HG02840 (cell line): ENCODE results near the gene TRRAP.

ENCODE experiments used
- ATAC-seq: cut with Tn5 transposase; IDR thresholded peaks from one replicate; pipeline ENCODE4 v1.9.1; 2021; ENCODE audit warnings: mild to moderate bottlenecking, moderate library complexity, moderate number of reproducible peaks; ENCODE audit not compliant: unreplicated experiment, low FRiP score

TRRAP gene

GRCh38 chr7:98981701-98982100 lies 103.4 kb downstream of the TRRAP start:
- ATAC-seq, result no peak

- no peak for ATAC-seq
These were observed 104.4 kb downstream of the TRRAP start for GRCh38 chr7:98982686-98983085.

GRCh38 chr7:98984126-98984525 lies 105.8 kb downstream of the TRRAP start:
- no peak for ATAC-seq

- ATAC-seq, result no peak
These were observed 107.1 kb downstream of the TRRAP start for GRCh38 chr7:98985406-98985805.

GRCh38 chr7:98985945-98986344 lies 107.6 kb downstream of the TRRAP start:
- no peak for ATAC-seq

GRCh38 chr7:98988641-98989040 lies 110.3 kb downstream of the TRRAP start:
- no peak for ATAC-seq

- ATAC-seq, result no peak
These were observed 112.0 kb downstream of the TRRAP start for GRCh38 chr7:98990356-98990755.

GRCh38 chr7:98991141-98991540 lies 112.8 kb downstream of the TRRAP start:
- no peak for ATAC-seq

- ATAC-seq, result no peak
These were observed 113.7 kb downstream of the TRRAP start for GRCh38 chr7:98992076-98992475.

GRCh38 chr7:98993024-98993897 lies 114.9 kb downstream of the TRRAP start:
- ATAC-seq, result no peak

- ATAC-seq, result no peak
These were observed 116.0 kb downstream of the TRRAP start for GRCh38 chr7:98994046-98994944.

- no peak for ATAC-seq
These were observed 116.8 kb downstream of the TRRAP start for GRCh38 chr7:98995111-98995510.

- ATAC-seq, result no peak
These were observed 117.3 kb downstream of the TRRAP start for GRCh38 chr7:98995523-98996149.

- ATAC-seq, result no peak
These were observed 117.8 kb downstream of the TRRAP start for GRCh38 chr7:98996150-98996552.

- no peak for ATAC-seq
These were observed 119.5 kb downstream of the TRRAP start for GRCh38 chr7:98997846-98998245.

GRCh38 chr7:98998821-98999725 lies 120.7 kb downstream of the TRRAP start:
- no peak for ATAC-seq

GRCh38 chr7:99000196-99000903 lies 122.0 kb downstream of the TRRAP start:
- ATAC-seq, result no peak

- no peak for ATAC-seq
These were observed 122.7 kb downstream of the TRRAP start for GRCh38 chr7:99000904-99001465.
